Liver (tissue), 9 donors: ENCODE measurements around the gene NUDT1. TPM values are rescaled to one million over a fixed set of nuclear protein-coding genes. Genes with fewer than 3 reads are reported as not detected.

Source experiments
- DNase-seq: peaks from one replicate; pipeline ENCODE4 v3.0.0-alpha.2; 2017; ENCODE audit warnings: low spot score
- H3K27ac ChIP-seq, 2 donors: one replicate each; pipeline ENCODE4 v1.7.0; 2013; ENCODE audit warnings: inconsistent platforms in 2 of 2, low read length in 2 of 2, control low read depth in 1 of 2, low read depth in 1 of 2, mild to moderate bottlenecking in 1 of 2
- H3K27me3 ChIP-seq, 4 donors: one replicate each; pipeline versions ENCODE4 v1.6.1 to v1.7.0; 2013; ENCODE audit warnings: low read length in 3 of 4, inconsistent platforms in 1 of 4, mild to moderate bottlenecking in 1 of 4, moderate library complexity in 1 of 4; ENCODE audit not compliant: control insufficient read depth in 4 of 4, insufficient read depth in 4 of 4
- H3K36me3 ChIP-seq, 4 donors: one replicate each; pipeline versions ENCODE4 v1.6.1 to v1.7.0; 2013; ENCODE audit warnings: low read length in 3 of 4, mild to moderate bottlenecking in 3 of 4, low read depth in 1 of 4, moderate library complexity in 1 of 4; ENCODE audit not compliant: control insufficient read depth in 4 of 4, insufficient read depth in 3 of 4
- H3K4me1 ChIP-seq, 4 donors: one replicate each; pipeline versions ENCODE4 v1.6.1 to v1.7.0; 2013; ENCODE audit warnings: low read length in 3 of 4, mild to moderate bottlenecking in 3 of 4, moderate library complexity in 1 of 4; ENCODE audit not compliant: control insufficient read depth in 4 of 4, insufficient read depth in 4 of 4
- H3K4me3 ChIP-seq, 3 donors: one replicate each; pipeline versions ENCODE4 v1.6.1 to v1.7.0; 2013; ENCODE audit warnings: low read length in 3 of 3, control low read depth in 1 of 3, low read depth in 1 of 3, mild to moderate bottlenecking in 1 of 3
- H3K9ac ChIP-seq, 2 donors: one replicate each; pipeline ENCODE4 v1.7.0; 2013; ENCODE audit warnings: low read length in 2 of 2, mild to moderate bottlenecking in 2 of 2, moderate library complexity in 2 of 2, control low read depth in 1 of 2, low read depth in 1 of 2
- H3K9me3 ChIP-seq, 4 donors: one replicate each; pipeline versions ENCODE4 v1.6.1 to v1.7.0; 2013; ENCODE audit warnings: low read length in 3 of 4; ENCODE audit not compliant: control insufficient read depth in 4 of 4
- EGR1 ChIP-seq, 2 donors: IDR thresholded peaks; 2 replicates each; pipeline ENCODE4 v1.6.1; 2016 to 2018; ENCODE audit warnings: antibody characterized with exemption in 2 of 2, low read depth in 2 of 2
- GABPA ChIP-seq, 2 donors: IDR thresholded peaks in 1 of 2; conservative IDR thresholded peaks in 1 of 2; 2 replicates each; pipeline ENCODE4 v1.6.1; 2016; ENCODE audit warnings: antibody characterized with exemption in 2 of 2, mild to moderate bottlenecking in 1 of 2, moderate library complexity in 1 of 2
- HNF4G ChIP-seq: IDR thresholded peaks from 2 replicates; pipeline ENCODE4 v1.6.1; 2016; ENCODE audit warnings: antibody characterized with exemption
- JUND ChIP-seq, 2 donors: IDR thresholded peaks; 2 replicates each; pipeline ENCODE4 v1.6.1; 2016; ENCODE audit warnings: antibody characterized with exemption in 2 of 2
- NR2F2 ChIP-seq: IDR thresholded peaks from 2 replicates; pipeline ENCODE4 v1.6.1; 2016; ENCODE audit warnings: antibody characterized with exemption
- RAD21 ChIP-seq, 2 donors: IDR thresholded peaks; 2 replicates each; pipeline ENCODE4 v1.6.1; 2016; ENCODE audit warnings: antibody characterized with exemption in 2 of 2, mild to moderate bottlenecking in 2 of 2
- RXRA ChIP-seq, 2 donors: IDR thresholded peaks; 2 replicates each; pipeline ENCODE4 v1.6.1; 2017 to 2018; ENCODE audit warnings: antibody characterized with exemption in 2 of 2, mild to moderate bottlenecking in 1 of 2
- YY1 ChIP-seq: IDR thresholded peaks from 2 replicates; pipeline ENCODE4 v1.6.1; 2016; ENCODE audit warnings: antibody characterized with exemption, mild to moderate bottlenecking
- WGBS: extraction: QIAGEN DNeasy Blood & Tissue Kit; methylation state at CpG from one replicate; pipeline ENCODE4 v1.1.7; 2013; 5-methylcytosine and 5-hydroxymethylcytosine counted together
- polyA plus RNA-seq, 2 donors: library from polyadenylated mRNA; stranded (reverse) in 1 of 2; unstranded in 1 of 2; fragments of 200-250 nt in 1 of 2; fragments of >200 nt in 1 of 2; fragmentation: Nextera tagmentation in 1 of 2; extraction: Ambion mirVana in 1 of 2; gene quantifications; one replicate each; pipeline versions ENCODE4 v1.2.1 to v1.2.3, GENCODE V29; 2013 to 2015
- total RNA-seq, 2 donors: library from RNA; depleted of rRNA; stranded (reverse); fragments of >200 nt; gene quantifications; one replicate each; pipeline ENCODE4 v1.2.3, GENCODE V29; 2014
- TF ChIP-seq, protein P1 (sequence below): IDR thresholded peaks from 2 replicates; pipeline ENCODE4 v1.6.1; 2016; ENCODE audit warnings: antibody characterized with exemption, mild to moderate bottlenecking
- TF ChIP-seq, protein P2 (sequence below): fragments of 150-350 bp; IDR thresholded peaks from 2 replicates; pipeline ENCODE4 v1.5.1; 2017; ENCODE audit warnings: improper control_type of control experiment, low read depth, low read length; ENCODE audit not compliant: missing input control
- TF ChIP-seq, protein P3 (sequence below): IDR thresholded peaks from 2 replicates; pipeline ENCODE4 v1.6.1; 2016; ENCODE audit warnings: antibody characterized with exemption
- TF ChIP-seq, protein P4 (sequence below): IDR thresholded peaks from 2 replicates; pipeline ENCODE4 v1.6.1; 2016; ENCODE audit warnings: antibody characterized with exemption
- donor health status: healthy.
- donor health status: healthy.
- donor health status: healthy.
- donor health status: healthy.
- donor health status: healthy.

Gene NUDT1
- total and polyA plus RNA-seq, 4 donors = 1.0 to 22.3 (median 3.1) TPM

DNA sequence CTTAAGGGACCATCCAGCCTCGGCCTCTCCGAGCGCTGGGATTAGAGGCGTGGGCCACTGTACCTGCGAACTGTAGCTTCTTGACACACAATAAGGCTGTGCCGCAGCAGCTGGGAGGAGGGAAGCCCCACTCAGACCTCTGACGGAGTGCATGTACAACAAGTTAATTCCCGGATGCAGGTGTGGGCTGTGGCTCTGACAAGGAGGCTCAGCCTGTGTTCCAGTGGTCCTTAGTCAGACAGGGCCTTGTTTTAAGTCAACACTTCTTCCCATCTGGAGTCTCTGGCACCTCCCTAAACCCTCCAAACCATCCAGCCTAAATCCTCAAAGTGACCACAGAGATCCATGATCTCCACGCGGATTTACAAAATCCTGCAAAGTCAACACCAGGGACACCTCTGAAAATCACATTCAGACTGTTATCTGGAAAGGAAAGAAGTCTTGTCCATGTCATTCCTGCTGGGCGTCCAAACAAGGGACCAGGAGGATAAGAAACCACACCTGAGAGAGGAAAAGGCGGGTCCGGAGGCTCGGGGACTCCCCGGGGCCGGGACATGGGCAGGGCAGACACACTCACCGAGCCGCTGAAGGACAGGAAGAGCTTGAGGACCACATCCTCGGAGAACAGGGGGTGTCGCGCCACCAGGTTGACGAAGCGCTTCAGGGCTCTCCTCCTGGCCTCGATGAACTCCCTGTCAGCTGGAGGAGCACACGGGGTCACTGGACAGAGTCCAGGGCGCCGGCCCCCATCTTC, 29.4 kb downstream of the NUDT1 start:
- H3K4me3 ChIP-seq = no peak overlapping the region
- no peaks in the 10 kb centered on the region for H3K27me3 ChIP-seq
- TF ChIP-seq RAD21 (IDR thresholded peaks at IDR 0.05) (no peak), EGR1 (IDR thresholded peaks at IDR 0.05; ENCODE audit: low read depth in 2 of 2) (no peak)
- TF ChIP-seq, protein P1, sequence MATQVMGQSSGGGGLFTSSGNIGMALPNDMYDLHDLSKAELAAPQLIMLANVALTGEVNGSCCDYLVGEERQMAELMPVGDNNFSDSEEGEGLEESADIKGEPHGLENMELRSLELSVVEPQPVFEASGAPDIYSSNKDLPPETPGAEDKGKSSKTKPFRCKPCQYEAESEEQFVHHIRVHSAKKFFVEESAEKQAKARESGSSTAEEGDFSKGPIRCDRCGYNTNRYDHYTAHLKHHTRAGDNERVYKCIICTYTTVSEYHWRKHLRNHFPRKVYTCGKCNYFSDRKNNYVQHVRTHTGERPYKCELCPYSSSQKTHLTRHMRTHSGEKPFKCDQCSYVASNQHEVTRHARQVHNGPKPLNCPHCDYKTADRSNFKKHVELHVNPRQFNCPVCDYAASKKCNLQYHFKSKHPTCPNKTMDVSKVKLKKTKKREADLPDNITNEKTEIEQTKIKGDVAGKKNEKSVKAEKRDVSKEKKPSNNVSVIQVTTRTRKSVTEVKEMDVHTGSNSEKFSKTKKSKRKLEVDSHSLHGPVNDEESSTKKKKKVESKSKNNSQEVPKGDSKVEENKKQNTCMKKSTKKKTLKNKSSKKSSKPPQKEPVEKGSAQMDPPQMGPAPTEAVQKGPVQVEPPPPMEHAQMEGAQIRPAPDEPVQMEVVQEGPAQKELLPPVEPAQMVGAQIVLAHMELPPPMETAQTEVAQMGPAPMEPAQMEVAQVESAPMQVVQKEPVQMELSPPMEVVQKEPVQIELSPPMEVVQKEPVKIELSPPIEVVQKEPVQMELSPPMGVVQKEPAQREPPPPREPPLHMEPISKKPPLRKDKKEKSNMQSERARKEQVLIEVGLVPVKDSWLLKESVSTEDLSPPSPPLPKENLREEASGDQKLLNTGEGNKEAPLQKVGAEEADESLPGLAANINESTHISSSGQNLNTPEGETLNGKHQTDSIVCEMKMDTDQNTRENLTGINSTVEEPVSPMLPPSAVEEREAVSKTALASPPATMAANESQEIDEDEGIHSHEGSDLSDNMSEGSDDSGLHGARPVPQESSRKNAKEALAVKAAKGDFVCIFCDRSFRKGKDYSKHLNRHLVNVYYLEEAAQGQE = no peak
- H3K9me3 ChIP-seq = no peaks in the 10 kb centered on the region
- no peak for DNase-seq
- H3K27ac ChIP-seq = no peak overlapping the region
- no peaks in the 10 kb centered on the region for H3K4me1 ChIP-seq
- peaks cover 0 to 13% (median 7%) of the 10 kb centered on the region in 4 donors for H3K36me3 ChIP-seq
- WGBS = 85% methylated on average over 27 of the region's 27 CpGs
- no peak overlapping the region for H3K9ac ChIP-seq

DNA sequence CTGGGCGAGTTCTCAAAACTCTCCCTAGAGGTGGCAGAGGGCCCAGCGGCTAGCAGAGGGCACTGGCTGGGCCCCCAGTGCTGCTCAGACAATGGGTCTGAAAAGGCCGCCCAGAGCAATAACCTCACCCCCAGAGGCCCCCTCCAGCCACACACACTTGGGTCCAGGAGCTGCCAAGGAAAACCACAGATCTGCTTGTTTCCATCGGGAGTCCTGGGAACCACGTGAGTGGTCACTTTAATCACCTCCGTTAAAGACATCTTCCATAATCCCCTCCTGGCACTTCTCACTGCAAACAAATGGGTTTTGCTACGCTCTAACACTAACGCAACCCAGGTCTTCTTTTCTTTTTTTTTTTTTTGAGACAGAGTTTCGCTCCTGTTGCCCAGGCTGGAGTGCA, 30.0 kb downstream of the NUDT1 start:
- Histone ChIP-seq H3K4me1 (no peaks in the 10 kb centered on the region), H3K4me3 (no peak overlapping the region), H3K9me3 (no peaks in the 10 kb centered on the region), H3K27me3 (no peaks in the 10 kb centered on the region), H3K36me3 (peaks cover 0 to 15% (median 7%) of the 10 kb centered on the region in 4 donors), H3K9ac (no peak overlapping the region), H3K27ac (no peak overlapping the region)
- TF ChIP-seq NR2F2 (no peak), JUND (IDR thresholded peaks at IDR 0.05) (no peak), HNF4G (no peak), RAD21 (IDR thresholded peaks at IDR 0.05) (no peak), GABPA (IDR thresholded peaks at IDR 0.05 in 1 of 2, conservative IDR thresholded peaks at IDR 0.05 in 1 of 2) (no peak), YY1 (no peak), RXRA (IDR thresholded peaks at IDR 0.05) (no peak)
- TF ChIP-seq, protein P1 = no peak
- TF ChIP-seq, protein P2, sequence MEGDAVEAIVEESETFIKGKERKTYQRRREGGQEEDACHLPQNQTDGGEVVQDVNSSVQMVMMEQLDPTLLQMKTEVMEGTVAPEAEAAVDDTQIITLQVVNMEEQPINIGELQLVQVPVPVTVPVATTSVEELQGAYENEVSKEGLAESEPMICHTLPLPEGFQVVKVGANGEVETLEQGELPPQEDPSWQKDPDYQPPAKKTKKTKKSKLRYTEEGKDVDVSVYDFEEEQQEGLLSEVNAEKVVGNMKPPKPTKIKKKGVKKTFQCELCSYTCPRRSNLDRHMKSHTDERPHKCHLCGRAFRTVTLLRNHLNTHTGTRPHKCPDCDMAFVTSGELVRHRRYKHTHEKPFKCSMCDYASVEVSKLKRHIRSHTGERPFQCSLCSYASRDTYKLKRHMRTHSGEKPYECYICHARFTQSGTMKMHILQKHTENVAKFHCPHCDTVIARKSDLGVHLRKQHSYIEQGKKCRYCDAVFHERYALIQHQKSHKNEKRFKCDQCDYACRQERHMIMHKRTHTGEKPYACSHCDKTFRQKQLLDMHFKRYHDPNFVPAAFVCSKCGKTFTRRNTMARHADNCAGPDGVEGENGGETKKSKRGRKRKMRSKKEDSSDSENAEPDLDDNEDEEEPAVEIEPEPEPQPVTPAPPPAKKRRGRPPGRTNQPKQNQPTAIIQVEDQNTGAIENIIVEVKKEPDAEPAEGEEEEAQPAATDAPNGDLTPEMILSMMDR = no peak
- TF ChIP-seq, protein P3, sequence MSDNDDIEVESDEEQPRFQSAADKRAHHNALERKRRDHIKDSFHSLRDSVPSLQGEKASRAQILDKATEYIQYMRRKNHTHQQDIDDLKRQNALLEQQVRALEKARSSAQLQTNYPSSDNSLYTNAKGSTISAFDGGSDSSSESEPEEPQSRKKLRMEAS = no peak
- TF ChIP-seq, protein P4, sequence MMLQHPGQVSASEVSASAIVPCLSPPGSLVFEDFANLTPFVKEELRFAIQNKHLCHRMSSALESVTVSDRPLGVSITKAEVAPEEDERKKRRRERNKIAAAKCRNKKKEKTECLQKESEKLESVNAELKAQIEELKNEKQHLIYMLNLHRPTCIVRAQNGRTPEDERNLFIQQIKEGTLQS = no peak
- WGBS = 92% methylated on average over 9 of the region's 9 CpGs
- DNase-seq = no peak
